Peyer's patch (tissue), 4 donors: ENCODE data around the gene SLC35F4. TPM values are rescaled to one million over a fixed set of nuclear protein-coding genes. Genes with fewer than 3 reads are reported as not detected.

Experiments
- DNase-seq, 3 donors: peaks; one replicate each; pipeline ENCODE4 v3.0.0-alpha.2; 2017 to 2019
- H3K27ac ChIP-seq, 4 donors: fragments of 200-600 bp; sonication (generic); one replicate each; pipeline ENCODE4 v1.5.1; 2016 to 2019
- H3K27me3 ChIP-seq, 2 donors: fragments of 200-600 bp; sonication (generic); one replicate each; pipeline ENCODE4 v1.5.1; 2019
- H3K36me3 ChIP-seq, 3 donors: fragments of 200-600 bp; sonication (generic); one replicate each; pipeline ENCODE4 v1.5.1; 2016 to 2019
- H3K4me1 ChIP-seq, 4 donors: fragments of 200-600 bp; sonication (generic); one replicate each; pipeline ENCODE4 v1.5.1; 2016 to 2019
- H3K4me3 ChIP-seq, 4 donors: fragments of 200-600 bp; sonication (generic); 1 replicate in 3 of 4; 2 replicates in 1 of 4; pipeline ENCODE4 v1.5.1; 2016 to 2019; ENCODE audit warnings: mild to moderate bottlenecking in 1 of 4
- H3K9me3 ChIP-seq, 4 donors: fragments of 200-600 bp; sonication (generic); one replicate each; pipeline ENCODE4 v1.5.1; 2016 to 2019; ENCODE audit warnings: mild to moderate bottlenecking in 1 of 4
- CTCF ChIP-seq, 6 experiments: fragments of 450-650 bp in 4 of 6; fragments of 200-600 bp in 2 of 6; sonication (generic) in 1 of 6; IDR thresholded peaks; one replicate each; pipeline ENCODE4 v1.5.1; 2017 to 2019; ENCODE audit warnings: antibody characterized with exemption in 6 of 6, mild to moderate bottlenecking in 3 of 6, moderate library complexity in 1 of 6
- POLR2A ChIP-seq, 2 donors: fragments of 450-650 bp; IDR thresholded peaks; one replicate each; pipeline ENCODE4 v1.5.1; 2017; ENCODE audit warnings: antibody characterized with exemption in 2 of 2, mild to moderate bottlenecking in 2 of 2, moderate library complexity in 2 of 2
- total RNA-seq, 4 donors: library from RNA; depleted of rRNA; stranded (reverse); fragments of >200 nt; gene quantifications; one replicate each; pipeline ENCODE4 v1.1.0, GENCODE V29; 2016

Gene SLC35F4
- total RNA-seq, 4 donors from 2014 or later, result not detected

- TF ChIP-seq POLR2A (IDR thresholded peaks at IDR 0.05) (no peak), CTCF (IDR thresholded peaks at IDR 0.05) (no peak)
- Histone ChIP-seq H3K27me3 (no peaks in the 10 kb centered on the region), H3K4me1 (no peaks in the 10 kb centered on the region), H3K27ac (no peak overlapping the region), H3K9me3 (no peaks in the 10 kb centered on the region), H3K36me3 (no peaks in the 10 kb centered on the region), H3K4me3 (no peak overlapping the region)
- DNase-seq, result no peak
Measured at GRCh38 chr14:57549016-57549564, 316.8 kb downstream of the SLC35F4 start.

GRCh38 chr14:57547131-57547530, 318.8 kb downstream of the SLC35F4 start:
- Histone ChIP-seq H3K4me3 (no peak overlapping the region), H3K4me1 (no peaks in the 10 kb centered on the region), H3K36me3 (no peaks in the 10 kb centered on the region), H3K27ac (no peak overlapping the region), H3K9me3 (no peaks in the 10 kb centered on the region), H3K27me3 (no peaks in the 10 kb centered on the region)
- TF ChIP-seq CTCF (IDR thresholded peaks at IDR 0.05) (no peak), POLR2A (IDR thresholded peaks at IDR 0.05) (no peak)
- DNase-seq, result no peak

GRCh38 chr14:57533214-57533613, 332.7 kb downstream of the SLC35F4 start:
- Histone ChIP-seq H3K27me3 (no peaks in the 10 kb centered on the region), H3K36me3 (no peaks in the 10 kb centered on the region), H3K4me1 (no peaks in the 10 kb centered on the region), H3K9me3 (no peaks in the 10 kb centered on the region), H3K4me3 (no peak overlapping the region), H3K27ac (no peak overlapping the region)
- no peak for DNase-seq
- TF ChIP-seq CTCF (IDR thresholded peaks at IDR 0.05) (no peak), POLR2A (IDR thresholded peaks at IDR 0.05) (no peak)

GRCh38 chr14:57530571-57530970, 335.3 kb downstream of the SLC35F4 start:
- no peak for TF ChIP-seq CTCF (IDR thresholded peaks at IDR 0.05)
- TF ChIP-seq POLR2A (IDR thresholded peaks at IDR 0.05), result no peak
- Histone ChIP-seq H3K36me3 (no peaks in the 10 kb centered on the region), H3K27ac (no peak overlapping the region), H3K4me1 (no peaks in the 10 kb centered on the region), H3K4me3 (no peak overlapping the region), H3K27me3 (no peaks in the 10 kb centered on the region), H3K9me3 (no peaks in the 10 kb centered on the region)
- no peak for DNase-seq

GRCh38 chr14:57526942-57527341, 338.9 kb downstream of the SLC35F4 start:
- Histone ChIP-seq H3K4me1 (no peaks in the 10 kb centered on the region), H3K9me3 (no peaks in the 10 kb centered on the region), H3K27me3 (no peaks in the 10 kb centered on the region), H3K36me3 (no peaks in the 10 kb centered on the region), H3K4me3 (no peak overlapping the region), H3K27ac (no peak overlapping the region)
- no peak for DNase-seq
- TF ChIP-seq CTCF (IDR thresholded peaks at IDR 0.05) (no peak), POLR2A (IDR thresholded peaks at IDR 0.05) (no peak)

GRCh38 chr14:57519043-57519442, 346.8 kb downstream of the SLC35F4 start:
- Histone ChIP-seq H3K4me1 (no peaks in the 10 kb centered on the region), H3K4me3 (no peak overlapping the region), H3K9me3 (peaks cover 0 to 3% (median 0%) of the 10 kb centered on the region in 4 donors), H3K27me3 (no peaks in the 10 kb centered on the region), H3K36me3 (no peaks in the 10 kb centered on the region), H3K27ac (no peak overlapping the region)
- TF ChIP-seq POLR2A (IDR thresholded peaks at IDR 0.05), result no peak
- TF ChIP-seq CTCF (IDR thresholded peaks at IDR 0.05), result no peak
- no peak for DNase-seq
